AG09319 (cell line): ENCODE measurements around the gene NELFCD.

ENCODE experiments used
- DNase-seq: peaks from one replicate; pipeline ENCODE4 v3.0.0-alpha.2; 2010; ENCODE audit warnings: low read depth; ENCODE audit errors: extremely low read depth
- TF ChIP-seq, protein P1 (sequence below): IDR thresholded peaks from 2 replicates; pipeline ENCODE4 v1.5.1; 2011; ENCODE audit warnings: low read depth, mild to moderate bottlenecking, inconsistent platforms, low read length, moderate library complexity

NELFCD gene

DNA sequence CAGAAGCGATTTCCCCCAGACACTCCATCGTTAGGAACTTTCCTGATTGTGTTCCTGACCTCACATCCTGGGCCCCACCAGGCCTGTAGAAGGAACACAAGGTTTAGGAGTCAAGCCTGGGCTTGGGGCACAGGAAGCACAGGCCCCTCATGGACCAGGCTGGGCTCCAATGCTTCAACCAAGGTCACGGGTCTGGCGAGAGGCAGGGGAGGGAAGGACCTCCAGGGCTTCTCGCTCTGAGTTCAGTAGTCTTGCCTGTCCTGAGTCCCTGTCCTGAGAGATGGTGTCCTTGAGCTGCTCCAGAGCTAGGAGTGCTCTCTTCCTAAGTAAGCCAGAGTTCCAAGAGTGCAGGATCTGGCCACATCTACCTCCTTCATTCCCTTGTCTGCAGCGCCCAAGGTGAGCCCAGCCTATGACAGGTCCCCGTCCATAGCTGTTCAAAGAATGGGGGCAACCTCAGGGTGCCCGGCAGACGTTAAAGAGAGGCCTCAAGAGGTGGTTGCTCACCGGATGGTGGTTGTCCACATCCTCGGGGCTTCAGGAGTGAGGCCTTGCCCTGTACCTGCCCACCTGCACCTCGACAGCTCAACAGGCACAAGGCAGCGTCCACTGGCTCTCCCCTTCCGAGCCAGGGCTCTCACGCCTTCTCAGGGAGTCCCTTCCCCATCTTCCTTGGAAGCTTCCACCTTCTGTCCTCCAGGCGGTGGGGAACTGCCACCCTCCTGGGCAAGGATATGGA lies 36.6 kb downstream of the NELFCD start:
- TF ChIP-seq, protein P1, sequence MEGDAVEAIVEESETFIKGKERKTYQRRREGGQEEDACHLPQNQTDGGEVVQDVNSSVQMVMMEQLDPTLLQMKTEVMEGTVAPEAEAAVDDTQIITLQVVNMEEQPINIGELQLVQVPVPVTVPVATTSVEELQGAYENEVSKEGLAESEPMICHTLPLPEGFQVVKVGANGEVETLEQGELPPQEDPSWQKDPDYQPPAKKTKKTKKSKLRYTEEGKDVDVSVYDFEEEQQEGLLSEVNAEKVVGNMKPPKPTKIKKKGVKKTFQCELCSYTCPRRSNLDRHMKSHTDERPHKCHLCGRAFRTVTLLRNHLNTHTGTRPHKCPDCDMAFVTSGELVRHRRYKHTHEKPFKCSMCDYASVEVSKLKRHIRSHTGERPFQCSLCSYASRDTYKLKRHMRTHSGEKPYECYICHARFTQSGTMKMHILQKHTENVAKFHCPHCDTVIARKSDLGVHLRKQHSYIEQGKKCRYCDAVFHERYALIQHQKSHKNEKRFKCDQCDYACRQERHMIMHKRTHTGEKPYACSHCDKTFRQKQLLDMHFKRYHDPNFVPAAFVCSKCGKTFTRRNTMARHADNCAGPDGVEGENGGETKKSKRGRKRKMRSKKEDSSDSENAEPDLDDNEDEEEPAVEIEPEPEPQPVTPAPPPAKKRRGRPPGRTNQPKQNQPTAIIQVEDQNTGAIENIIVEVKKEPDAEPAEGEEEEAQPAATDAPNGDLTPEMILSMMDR, result no peak
- DNase-seq, result no peak

DNA sequence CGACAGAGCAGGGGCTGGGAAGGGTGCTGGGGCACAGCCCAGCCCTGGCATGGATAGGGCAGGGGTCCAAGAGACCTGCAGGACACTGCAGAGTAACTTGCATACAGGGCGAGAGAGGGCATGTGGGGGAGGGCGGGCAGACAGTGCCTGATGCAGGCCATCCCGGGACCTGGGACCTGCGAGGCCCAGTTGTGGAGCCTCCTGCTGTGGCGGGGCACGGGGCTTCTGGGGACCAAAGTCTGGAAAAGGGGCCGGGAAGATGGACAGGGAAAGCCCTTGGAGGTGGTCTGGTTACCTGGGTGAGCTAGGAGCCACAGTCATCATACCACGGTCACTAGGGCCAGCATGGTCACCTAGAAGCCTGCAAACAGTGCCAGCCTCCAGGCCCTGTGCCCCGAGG lies 37.8 kb downstream of the NELFCD start:
- DNase-seq, result no peak

DNA sequence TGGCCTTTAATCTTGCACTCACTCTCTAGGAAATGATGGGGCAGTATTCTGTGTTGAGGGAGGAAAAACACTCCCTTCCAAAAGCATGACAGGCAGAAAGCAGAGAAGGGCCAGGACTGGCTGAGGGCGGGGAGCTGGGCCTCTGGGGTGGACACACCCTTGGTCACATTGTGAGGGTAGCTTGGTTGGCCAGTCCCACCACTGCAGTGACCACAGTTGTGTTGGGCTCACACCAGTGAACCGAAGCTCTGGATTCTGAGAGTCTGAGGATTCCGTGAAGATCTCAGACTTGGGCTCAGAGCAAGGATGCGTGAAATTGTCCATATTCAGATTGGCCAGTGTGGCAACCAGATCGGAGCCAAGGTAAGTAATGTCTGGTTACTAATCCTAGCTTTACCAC lies 38.2 kb downstream of the NELFCD start, which contains the start of gene TUBB1:
TUBB1 (plus strand) TSS at position 213 of the 400 bp plus-strand sequence; CDS start at position 307, 94 bp downstream.
- TF ChIP-seq, protein P1, result no peak
- DNase-seq, result no peak

More for the DNA sequence above, 37.8 kb downstream of the NELFCD start:
- TF ChIP-seq, protein P1, result no peak

DNA sequence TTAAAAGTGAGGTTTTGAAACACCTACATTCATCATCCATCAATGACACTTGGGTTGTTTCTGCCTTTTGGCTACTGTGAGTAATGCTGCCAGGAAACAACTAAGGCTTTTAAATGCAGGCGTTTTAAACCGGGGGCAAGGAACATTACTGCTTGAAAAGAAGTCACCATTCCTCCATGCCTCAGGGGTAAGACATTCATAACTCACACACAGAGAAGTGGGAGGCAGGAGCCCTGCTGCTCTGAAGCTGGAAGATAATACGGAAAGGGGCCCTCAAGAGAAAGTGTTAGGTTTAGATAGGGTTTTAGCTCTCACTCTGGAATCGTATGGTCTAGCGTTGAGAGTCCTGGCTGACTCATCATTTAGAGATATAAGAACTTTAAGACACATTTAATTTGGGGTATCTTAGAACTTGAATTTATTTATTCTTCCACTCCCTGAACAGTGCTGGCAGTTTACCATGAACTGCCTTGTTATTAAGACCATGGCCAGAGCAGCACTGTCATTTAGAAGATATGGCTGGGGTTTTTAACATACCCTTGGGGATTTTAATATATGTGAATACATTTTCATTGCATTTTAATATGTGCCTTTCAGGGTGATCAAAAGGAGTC lies 40.0 kb downstream of the NELFCD start:
- no peak for DNase-seq
- TF ChIP-seq, protein P1, result no peak

DNA sequence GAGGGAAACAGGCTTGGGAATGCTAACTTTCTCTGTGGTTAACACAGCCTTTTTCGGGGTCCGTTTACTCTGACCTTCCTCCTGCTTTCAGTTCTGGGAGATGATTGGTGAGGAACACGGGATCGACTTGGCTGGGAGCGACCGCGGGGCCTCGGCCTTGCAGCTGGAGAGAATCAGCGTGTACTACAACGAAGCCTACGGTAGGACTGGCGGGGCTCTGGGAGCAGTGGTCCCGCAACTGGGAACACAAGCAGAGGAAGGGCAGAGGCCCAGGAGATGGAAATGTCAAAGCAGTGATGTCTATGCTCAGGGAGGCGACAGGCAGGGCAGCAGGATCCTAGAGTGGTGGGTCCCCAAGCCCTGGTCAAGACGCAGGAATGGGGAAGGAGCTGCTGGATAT lies 41.7 kb downstream of the NELFCD start:
- no peak for DNase-seq
- TF ChIP-seq, protein P1, result no peak

DNA sequence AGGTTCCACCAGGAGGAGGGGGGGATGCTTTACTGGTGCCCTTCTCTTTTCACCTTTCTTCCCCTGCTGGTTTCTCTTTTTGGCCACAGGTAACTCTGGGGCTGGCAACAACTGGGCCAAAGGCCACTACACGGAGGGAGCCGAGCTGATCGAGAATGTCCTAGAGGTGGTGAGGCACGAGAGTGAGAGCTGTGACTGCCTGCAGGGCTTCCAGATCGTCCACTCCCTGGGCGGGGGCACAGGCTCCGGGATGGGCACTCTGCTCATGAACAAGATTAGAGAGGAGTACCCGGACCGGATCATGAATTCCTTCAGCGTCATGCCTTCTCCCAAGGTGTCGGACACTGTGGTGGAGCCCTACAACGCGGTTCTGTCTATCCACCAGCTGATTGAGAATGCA lies 42.6 kb downstream of the NELFCD start:
- DNase-seq, result no peak
- TF ChIP-seq, protein P1, result no peak

DNA sequence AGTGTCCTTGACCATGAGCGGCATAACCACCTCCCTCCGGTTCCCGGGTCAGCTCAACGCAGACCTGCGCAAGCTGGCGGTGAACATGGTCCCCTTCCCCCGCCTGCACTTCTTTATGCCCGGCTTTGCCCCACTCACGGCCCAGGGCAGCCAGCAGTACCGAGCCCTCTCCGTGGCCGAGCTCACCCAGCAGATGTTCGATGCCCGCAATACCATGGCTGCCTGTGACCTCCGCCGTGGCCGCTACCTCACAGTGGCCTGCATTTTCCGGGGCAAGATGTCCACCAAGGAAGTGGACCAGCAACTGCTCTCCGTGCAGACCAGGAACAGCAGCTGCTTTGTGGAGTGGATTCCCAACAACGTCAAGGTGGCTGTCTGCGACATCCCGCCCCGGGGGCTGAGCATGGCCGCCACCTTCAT lies 43.1 kb downstream of the NELFCD start:
- TF ChIP-seq, protein P1, result no peak

More for the DNA sequence above, 43.1 kb downstream of the NELFCD start:
- DNase-seq, result no peak
